Activated T-cell treated with anti-CD3 and anti-CD28 coated beads for 48 hours (primary cell): Measurements from ENCODE around the gene A4GALT.

Experiments
- DNase-seq: peaks from one replicate; pipeline ENCODE4 v3.0.0-alpha.2; 2020; ENCODE audit warnings: low read depth

The A4GALT gene

DNA sequence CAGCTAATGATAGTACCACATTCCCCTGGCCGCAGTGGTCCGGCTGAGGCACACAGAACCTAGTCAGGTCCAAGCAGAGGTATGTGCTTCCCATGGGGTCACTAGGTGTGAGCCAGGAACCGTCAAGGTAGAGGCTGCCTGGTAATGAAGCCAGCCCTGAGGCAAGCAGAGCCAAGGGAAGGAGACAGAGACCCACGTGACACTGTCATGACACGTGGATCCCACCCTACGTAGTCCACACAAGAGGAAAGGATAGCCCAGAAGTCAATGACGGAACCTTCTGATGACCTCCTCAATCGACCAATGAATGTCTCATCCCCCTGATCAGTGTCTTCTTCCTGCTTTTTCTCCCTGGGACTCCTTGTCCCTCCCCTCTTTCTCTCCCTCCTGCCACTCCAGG, 19.0 kb downstream of the A4GALT start:
- no peak for DNase-seq

DNA sequence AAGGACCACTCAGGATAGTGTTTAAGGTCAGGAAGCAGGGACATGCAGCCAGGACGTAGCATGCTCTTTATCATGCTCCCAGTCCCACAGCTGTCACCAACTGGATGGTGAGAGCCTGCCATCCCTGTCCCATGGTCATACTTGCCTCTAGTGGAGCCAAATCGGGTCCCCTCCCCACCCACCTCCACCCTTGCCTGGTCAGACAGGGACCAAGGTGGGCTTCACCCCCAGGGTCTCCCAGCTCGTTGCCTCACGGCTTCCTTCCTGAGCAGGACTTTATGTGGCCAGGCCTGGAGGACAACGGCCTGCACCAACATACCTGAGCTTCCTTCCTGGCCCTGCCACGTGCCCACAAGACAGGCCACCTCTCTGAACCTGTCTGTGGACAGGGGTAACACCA, 19.8 kb downstream of the A4GALT start:
- DNase-seq, result no peak

DNA sequence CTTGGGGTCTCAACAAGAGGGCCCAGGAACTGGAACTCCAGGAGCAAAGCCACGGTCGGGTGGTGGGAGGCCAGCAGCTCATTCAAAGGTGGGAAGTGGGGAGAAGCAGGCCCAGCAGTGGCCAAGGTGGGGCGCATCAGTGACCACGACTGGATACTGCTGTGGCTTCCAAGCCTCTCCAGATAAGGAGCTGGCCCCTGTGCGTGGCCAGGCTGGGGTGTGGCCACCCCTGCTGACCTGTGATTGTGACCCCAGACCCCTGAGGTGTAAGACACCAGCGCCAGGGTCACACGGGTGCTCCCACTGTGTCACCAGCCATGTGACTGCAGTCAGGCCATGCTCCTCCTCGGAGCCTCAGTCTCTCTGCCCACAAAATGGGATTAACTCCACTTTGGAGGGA, 20.3 kb downstream of the A4GALT start:
- no peak for DNase-seq

DNA sequence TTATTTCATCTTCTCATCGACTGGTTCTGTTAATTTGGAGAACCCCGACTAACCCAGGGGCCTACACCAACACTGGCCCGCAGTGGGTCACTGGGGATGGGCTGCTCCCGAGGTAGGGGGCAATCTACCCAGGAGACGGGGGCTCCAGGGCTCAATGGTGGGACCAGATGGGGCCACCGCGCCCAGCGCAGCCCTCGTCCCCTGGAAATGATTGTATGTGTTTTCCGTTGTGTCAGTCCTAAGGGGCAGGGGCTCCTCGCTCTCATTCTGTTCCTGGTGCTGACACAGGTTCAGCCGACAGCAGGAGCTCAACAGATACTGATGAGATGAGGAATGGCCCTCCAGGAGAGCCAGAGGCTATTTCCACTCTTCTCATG, 20.7 kb downstream of the A4GALT start:
- DNase-seq, result no peak

DNA sequence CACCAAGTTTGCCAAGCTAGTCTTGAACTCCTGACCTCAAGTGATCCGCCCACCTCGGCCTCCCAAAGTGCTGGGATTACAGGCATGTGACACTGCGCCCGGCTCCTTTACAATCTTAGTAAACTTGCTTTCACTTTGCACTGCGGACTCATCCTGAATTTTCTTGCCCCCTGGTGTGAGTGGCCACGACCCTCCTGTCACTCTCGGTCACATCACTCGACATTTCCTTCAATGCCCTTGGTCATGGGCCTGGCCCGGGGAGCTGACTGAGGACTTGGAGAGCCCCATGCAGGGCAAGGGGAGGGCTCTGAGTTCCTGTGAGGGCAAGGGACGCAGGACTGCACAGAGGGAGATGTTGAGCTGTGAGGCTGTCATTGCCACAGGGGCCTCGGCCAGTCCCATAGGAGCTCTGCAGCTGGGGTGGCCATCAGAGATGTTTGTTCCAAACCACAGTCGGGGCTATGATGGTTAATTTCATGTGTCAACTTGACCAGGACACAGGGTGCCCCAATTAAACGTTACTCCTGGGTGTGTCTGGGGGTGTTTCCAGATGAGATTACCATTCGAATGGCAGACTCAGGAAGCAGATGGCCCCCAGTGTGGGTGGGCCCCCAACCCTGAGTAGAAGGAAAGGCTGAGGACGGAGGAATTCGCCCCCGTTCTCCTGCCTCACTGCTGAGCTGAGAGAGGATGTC, 21.2 kb downstream of the A4GALT start:
- no peak for DNase-seq

DNA sequence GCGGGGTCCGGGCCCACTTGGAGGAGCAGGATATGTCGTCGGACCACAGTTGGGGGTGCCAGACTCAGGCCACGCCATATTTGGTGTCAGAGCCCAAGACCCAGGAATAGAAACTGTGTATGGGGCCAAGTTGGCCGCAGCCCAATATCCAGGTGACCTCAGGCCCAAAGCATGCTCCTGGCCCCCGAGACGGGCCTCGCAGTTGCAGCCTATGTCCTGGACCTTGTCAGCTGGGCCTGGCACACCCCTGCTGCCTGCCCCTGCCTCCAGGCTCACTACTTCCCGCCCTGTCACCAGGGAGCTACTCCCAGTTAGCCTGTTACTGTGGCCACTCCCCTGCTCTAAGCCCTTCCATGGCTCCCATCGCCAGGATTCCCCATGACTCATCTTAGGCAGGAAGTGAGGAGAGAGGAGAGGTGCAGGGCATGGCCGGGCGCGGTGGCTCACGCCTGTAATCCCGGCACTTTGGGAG, 23.1 kb downstream of the A4GALT start:
- DNase-seq, result no peak

DNA sequence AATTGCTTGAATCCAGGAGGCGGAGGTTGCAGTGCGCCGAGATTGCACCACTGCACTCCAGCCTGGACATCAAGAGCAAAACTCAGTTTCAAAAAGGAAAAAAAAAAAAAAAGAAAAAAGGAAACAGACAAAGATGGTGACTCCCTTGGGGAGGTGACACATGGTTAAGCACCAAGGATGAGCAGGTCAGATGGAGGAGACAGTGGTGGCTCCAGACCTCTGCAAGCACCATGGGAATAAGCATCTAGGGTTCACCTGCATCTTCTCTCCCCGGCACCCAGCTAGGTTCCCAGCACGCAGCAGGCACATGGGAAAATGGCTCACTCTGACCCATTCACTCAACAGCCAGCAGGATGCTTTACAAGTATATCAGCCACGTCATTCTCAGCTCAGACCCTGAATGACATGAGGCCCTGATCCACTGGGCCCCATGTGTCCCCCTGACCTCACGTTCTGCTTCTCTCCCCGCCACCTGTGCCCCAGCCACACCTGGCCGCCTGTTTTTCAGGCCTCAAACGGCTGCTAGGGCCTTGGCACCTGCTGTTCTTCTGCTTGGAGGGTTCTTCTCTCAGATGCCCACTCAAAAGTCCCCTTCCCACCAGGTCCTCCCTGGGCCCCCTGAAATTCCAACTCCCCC, 24.2 kb downstream of the A4GALT start:
- no peak for DNase-seq

DNA sequence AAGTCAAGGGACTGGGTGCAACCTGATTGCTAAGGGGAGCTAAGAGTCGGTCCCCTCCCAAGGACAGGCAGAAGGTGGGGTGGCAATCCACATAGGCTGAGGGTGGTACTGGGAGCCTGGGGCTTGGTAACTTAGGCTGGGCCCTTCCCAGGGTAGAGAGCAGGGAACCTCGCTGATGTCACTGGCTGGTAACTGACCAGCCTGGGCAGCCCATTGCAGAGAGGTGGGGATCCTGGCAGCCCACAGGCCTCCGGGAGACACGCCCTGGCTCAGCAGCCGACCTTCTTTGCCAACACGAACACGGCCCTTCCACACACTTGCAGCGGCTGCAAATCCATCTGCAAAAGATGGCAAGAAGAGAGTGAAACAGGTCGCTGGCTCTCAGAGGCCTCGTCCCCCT, 25.4 kb downstream of the A4GALT start:
- no peak for DNase-seq

DNA sequence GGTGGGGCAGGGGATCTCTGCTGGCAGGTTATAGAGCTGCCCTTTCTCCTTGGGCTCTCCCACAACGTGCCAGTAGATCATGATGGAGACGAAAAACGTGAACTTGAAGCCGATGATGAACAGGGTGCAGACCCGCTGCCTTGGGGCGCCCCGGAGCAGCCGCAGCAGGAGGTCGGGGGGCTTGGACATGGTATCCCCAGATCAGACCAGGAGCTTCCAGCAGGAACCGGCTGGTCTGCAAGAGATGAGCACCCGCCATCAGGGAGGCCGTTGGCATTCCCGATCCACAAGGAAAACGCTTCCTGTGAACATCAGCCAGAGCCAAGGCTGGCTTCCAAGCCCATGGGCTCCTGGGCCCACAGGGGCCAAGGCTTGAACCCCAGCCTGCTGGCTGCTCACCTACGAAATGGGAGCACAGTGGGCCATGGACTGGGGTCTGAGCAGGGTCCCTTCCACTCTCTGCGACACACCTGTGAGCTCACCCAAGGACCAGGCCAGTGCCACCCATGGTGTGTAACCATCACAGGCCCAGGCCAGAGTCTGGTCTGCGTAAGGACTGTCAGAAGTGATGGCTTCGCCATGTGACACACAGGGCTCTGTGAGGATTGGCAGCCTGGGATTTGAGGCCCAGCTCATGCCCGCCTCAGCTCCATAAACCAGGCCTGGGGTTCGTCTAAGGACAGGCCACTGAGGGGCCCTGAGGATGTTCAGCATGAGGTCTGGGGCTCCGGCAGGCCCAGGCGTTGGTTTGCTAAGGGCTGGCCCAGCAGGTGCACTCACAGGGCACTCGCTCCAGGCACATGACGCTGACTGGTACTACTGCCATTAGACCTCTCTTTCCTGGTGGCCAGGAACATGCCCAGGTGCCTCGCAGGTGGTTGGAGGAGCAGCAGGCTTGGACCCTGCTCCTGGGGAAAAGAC, 26.6 kb downstream of the A4GALT start:
- no peak for DNase-seq

DNA sequence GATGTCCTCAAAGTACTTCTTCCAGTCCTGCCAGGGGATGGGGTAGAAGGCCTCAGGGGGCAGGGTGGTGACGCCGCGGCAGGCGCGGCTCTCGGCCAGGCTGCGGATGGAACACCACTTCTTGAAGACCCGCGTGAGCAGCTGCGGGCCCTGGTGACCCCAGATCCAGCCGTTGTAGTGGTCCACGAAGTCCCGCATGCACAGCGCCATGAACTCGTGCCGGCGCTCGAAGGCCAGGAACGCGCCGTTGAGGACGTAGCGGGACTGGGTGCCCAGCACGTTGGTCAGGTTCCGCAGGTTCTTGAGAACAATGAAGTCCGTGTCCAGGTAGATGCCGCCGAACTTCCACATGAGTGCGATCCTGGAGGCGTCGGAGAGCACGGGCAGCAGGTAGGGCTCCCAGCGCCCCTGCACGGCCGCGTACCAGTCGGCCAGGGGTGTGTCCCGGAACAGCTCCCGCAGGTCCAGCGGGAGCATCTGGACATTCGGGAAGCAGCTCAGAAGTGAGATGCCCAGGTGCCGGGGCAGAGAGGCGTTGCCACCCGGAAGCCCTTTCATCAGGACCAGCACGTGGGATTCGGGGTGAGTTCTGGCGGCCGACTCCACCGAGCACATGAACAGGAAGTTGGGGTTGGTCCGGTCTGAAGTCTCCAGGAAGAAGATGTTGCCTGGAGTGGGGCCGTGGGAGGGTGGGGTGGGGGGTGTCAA, 27.5 kb downstream of the A4GALT start:
- no peak for DNase-seq

DNA sequence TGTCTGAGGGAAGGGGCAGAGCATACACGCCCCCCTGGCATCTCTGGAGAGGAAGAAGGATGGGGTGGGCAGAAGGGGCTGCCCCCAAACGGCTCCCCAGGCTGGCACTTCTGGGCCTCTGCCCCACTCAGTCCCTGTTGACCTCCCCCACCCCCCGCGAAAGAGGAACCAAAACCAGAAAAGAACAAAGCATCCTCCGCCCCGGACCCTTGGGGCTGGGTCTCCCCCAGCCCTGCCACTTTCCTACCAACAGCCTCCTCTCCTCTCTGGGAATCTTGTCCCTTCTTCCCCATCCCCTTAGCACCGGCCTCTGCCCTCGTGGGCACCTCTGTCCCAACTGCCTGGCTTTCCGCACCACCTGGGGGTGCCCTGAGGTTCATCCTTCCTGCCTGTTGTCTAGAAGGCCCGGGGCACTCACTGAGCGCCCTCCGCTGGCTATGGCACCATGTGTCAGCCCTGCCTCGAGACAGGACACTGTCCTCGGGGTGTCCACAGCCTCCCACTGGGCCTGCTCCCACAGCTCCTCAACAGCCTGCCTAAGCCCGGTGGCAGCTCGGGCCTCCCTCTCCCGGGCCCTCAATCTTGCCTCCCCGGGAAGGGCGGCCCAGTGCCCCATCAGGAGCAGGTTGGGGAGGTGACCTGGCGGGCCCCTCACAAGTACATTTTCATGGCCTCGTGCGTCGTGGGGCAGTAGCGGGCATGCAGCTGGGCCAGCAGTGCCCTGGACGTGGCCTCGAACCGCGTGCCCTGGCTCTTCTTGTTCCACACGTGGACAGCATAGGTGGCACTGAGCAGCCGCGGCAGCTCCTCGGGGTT, 28.2 kb downstream of the A4GALT start:
- no peak for DNase-seq

DNA sequence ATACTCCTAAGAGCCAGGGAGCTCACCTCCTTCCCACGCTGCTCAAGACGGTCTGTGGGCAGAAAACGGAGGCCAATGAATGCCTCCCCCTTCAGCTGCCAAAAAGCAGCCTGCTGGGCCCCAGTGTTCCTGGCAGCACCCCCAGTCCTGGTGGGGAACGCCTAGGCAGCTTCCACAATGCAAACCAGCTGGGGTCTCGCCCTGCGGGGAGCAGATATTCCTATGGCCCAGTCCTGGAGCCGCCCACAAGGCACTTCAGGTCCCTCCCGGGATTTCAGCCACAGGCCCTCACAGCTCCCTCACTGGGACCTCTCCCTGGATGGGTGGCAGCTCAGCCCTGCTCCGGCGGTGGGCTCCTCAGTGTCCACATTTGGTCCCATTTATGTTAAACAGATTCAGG, 29.2 kb downstream of the A4GALT start:
- no peak for DNase-seq

DNA sequence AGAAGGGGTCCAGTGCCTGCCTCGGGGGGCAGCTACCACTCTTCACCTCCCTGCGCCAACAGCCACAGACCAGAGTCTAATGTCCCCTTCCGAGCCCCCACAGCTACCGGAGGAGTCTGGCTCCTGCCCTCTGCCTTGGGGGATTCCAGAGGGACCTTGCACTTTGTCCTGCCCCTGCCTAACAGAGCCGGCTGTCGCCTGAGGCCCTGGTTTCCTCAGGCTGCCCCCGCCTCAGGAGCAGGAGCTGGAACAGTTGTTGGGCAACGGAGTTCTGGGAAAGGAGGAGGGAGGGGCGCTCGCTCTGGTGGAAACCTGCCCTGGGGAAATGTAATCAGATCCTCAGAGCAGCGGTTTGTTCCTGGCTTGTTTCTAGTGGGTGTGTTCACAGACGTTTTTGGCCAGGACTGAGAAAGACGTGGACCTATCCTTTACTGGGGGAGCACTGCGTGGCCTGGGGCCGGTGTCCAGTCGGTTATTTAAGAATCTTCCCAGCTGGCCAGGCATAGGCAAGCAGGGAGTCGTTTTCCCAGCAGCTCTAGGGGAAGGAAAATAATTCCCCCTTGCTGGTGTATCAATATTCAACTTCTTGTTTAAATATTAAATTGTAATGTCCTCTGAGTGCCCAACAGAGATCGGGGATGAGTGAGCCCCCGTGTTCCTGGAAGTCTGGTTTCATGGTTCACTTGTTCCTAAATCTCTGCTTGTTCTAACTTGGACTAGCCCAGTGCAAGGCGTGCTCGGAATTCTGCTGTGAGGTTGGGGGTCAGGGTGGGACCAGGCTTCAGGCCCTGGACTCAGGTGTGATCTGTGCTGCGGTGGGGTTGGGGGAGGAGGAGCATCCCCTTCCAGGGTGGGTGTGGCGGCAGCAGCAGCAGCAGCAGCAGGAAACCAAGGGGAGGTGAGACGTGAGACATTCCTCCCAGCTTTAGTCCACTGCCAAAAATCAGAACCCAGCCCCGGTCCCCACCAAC, 32.1 kb downstream of the A4GALT start:
- no peak for DNase-seq

DNA sequence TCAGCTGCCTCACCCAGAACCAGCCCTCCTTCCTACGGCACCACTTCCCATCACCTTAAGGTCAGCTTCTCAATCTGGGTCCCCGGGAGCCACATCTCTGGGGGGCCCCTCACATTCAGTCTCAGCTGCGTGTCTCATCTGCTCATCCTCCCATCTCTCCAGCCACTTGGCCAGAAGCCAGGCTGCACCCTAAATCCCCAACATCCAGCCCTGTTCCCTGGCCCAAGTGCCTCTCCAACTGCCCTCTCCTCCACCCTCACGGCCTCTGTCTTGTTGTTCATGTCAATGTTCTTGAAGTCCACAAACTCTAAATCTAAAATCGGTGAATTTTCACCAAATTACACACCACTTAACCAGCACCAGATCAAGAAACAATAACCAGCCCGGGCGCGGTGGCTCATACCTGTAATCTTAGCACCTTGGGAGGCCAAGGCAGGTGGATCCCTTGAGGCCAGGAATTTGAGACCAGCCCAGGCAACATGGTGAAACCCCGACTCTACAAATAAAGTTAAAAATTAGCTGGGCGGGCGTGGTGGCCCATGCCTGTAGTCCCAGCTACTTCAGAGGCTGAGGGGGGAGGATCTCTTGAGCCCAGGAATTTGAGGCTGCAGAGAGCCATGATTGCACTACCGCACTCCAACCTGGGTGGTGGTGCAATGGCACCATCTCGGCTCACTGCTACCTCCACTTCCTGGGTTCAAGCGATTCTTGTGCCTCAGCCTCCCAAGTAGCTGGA, 33.7 kb downstream of the A4GALT start:
- no peak for DNase-seq

DNA sequence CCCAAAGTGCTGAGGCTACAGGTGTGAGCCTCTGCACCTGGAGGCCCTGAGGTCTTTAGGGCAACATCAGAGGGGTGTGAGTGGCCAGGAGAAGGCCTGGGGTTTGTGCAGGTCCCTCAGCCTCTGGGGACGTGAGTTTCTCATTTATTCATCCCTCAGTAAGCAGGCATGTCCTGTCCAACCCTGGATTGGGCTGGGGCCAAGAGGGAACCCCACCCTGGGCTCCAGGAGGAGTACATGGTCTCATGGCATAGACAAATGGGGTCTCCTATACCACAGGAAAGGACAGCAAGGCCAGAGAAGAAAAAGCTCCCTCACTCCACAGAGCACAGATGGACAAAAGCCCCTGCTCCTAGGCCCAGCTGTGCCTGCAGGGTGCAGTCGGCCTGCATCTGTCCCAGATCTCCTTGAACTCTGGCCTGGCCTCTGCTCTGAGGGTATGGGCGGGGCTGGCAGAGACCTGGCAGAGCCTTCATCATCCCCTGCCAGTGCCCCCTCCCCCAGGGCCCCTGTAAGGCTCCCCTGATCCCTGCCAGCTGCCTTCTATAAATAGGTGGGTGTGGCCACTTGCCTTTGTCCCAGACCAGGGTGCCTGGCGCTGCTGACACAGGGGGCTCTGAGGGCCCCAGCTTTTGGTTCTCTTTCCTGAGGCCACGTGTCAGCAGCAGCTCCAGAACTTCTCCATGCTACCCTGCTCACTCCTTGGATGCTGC, 34.6 kb downstream of the A4GALT start:
- DNase-seq, result no peak

DNA sequence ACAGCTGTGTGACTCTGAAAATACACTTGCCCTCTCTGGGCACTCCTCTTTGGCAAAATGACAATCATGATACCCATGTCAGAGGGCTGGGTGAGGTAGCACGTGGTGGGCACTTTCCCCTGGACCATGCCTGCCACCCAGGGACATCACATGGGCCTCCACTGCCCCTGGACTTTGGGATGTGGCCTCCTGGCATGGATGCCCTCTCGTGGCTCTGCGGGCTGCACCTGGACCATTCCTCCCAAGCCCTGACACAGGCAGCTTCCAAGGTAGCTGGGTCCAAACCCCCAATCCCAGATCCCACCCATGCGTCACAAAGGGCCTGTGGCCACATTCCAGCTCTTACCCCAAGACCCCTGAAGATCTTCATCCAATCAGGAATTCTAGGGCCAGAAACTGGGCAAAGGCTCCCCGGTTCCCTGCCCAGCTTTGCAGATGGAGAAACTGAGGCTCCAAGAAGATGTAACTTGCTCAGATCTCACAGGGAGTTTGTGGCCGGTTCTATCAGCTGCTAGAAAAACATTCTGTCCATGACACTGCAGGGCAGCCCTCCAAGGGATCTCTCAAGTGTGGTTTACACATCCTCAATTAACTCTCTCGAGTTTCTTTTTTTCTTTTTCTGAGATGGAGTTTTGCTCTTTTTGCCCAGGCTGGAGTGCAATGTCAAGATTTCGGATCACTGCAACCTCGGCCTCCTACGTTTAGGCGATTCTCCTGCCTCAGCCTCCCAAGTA, 36.0 kb downstream of the A4GALT start:
- no peak for DNase-seq

DNA sequence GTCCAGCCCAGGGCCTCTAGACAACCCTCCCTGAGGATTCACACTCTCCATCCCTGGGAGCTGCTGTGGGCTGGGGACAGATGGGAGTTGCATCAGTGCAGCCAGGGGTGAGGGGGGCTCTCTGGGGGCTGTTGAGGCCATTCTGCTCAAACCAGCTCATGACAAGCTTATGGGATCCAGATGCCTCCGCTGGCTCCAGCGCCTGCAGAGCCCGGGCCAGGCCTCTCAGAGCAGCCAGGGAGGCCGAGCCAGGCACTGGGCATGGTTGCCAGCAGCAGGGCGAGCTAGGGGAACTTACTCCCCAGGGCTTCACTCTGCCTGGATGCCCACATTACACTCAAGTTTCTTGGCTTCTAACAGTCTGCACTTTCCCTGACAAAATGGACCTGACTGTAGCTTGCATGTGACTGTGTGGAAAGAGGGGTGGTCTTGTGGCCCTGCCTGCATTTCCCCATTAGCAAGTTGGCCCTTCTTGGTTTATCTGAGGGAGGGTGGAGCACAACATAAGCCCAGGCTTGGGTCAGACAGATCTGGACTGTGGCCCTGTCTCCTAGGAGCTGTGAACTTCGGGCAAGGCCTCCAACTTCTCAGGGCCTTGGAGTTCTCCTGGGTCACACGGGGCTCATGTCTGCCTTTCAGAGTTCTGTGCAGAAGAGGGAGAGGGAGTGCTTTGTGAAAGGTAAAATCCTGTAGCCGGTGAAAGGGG, 36.9 kb downstream of the A4GALT start:
- no peak for DNase-seq
